Neural crest cell (in vitro differentiated cells): ENCODE data around the gene CAPS. TPM values are rescaled to one million over a fixed set of nuclear protein-coding genes. Genes with fewer than 3 reads are reported as not detected.
"Not testable (repeated sequence)": the region's sequence is repeated elsewhere in the genome, so short reads cannot be mapped to it uniquely, and the experiment has no call there.

ENCODE experiments used
- DNase-seq: peaks from one replicate; pipeline ENCODE4 v3.0.0; 2021; ENCODE audit warnings: low read depth, mixed read lengths, low spot score
- H3K27ac Mint-ChIP-seq: one replicate; pipeline ENCODE4 v1.8.0; 2021; ENCODE audit warnings: mild to moderate bottlenecking, mixed read lengths; ENCODE audit not compliant: unreplicated experiment
- H3K27me3 Mint-ChIP-seq: 2 replicates; pipeline ENCODE4 v1.8.0; 2021; ENCODE audit warnings: low read depth, mild to moderate bottlenecking, mixed read lengths
- H3K36me3 Mint-ChIP-seq: 2 replicates; pipeline ENCODE4 v1.8.0; 2021; ENCODE audit warnings: low read depth, mild to moderate bottlenecking, mixed read lengths
- H3K4me1 Mint-ChIP-seq: 2 replicates; pipeline ENCODE4 v1.8.0; 2021; ENCODE audit warnings: mixed read lengths
- H3K4me3 Mint-ChIP-seq: one replicate; pipeline ENCODE4 v1.8.0; 2021; ENCODE audit warnings: mild to moderate bottlenecking, mixed read lengths
- H3K9me3 Mint-ChIP-seq: 2 replicates; pipeline ENCODE4 v1.8.0; 2021; ENCODE audit warnings: mixed read lengths
- CTCF ChIP-seq: fragments of 200-600 bp; sonication (generic); conservative IDR thresholded peaks from 2 replicates; pipeline ENCODE4 v1.5.0; 2021; ENCODE audit warnings: antibody characterized with exemption, mild to moderate bottlenecking
- total RNA-seq: library from RNA; stranded (reverse); gene quantifications from 2 replicates; pipeline ENCODE4 v1.2.1, GENCODE V29; 2021

The CAPS gene
- total RNA-seq, 1 donor from 2014 or later, result 2.6 TPM

- H3K4me1 Mint-ChIP-seq, result peaks cover 77% of the 10 kb centered on the region
- no peak for TF ChIP-seq CTCF
- H3K27ac Mint-ChIP-seq, result peak overlapping the region; percentile 52
- H3K36me3 Mint-ChIP-seq, result no peaks in the 10 kb centered on the region
- DNase-seq, result no peak
- no peaks in the 10 kb centered on the region for H3K9me3 Mint-ChIP-seq
- H3K27me3 Mint-ChIP-seq, result no peaks in the 10 kb centered on the region
- H3K4me3 Mint-ChIP-seq, result peak overlapping the region; percentile 3
These were observed 44.2 kb downstream of the CAPS start for GRCh38 chr19:5958074-5958850.

GRCh38 chr19:5958851-5959122, 44.7 kb downstream of the CAPS start:
- no peaks in the 10 kb centered on the region for H3K36me3 Mint-ChIP-seq

GRCh38 chr19:5959260-5960004, 45.4 kb downstream of the CAPS start:
- DNase-seq, result no peak
- H3K4me3 Mint-ChIP-seq, result no peak overlapping the region
- H3K27ac Mint-ChIP-seq, result peak overlapping the region; percentile 21
- no peaks in the 10 kb centered on the region for H3K9me3 Mint-ChIP-seq
- H3K27me3 Mint-ChIP-seq, result no peaks in the 10 kb centered on the region
- no peaks in the 10 kb centered on the region for H3K36me3 Mint-ChIP-seq
- peaks cover 65% of the 10 kb centered on the region for H3K4me1 Mint-ChIP-seq
- TF ChIP-seq CTCF, result no peak

More at GRCh38 chr19:5958851-5959122, 44.7 kb downstream of the CAPS start:
- no peaks in the 10 kb centered on the region for H3K9me3 Mint-ChIP-seq
- no peaks in the 10 kb centered on the region for H3K27me3 Mint-ChIP-seq
- no peak for DNase-seq
- TF ChIP-seq CTCF, result no peak
- peaks cover 72% of the 10 kb centered on the region for H3K4me1 Mint-ChIP-seq
- H3K27ac Mint-ChIP-seq, result peak overlapping the region; percentile 21
- no peak overlapping the region for H3K4me3 Mint-ChIP-seq

GRCh38 chr19:5960005-5961001, 46.2 kb downstream of the CAPS start:
- DNase-seq, result no peak
- Mint-ChIP-seq H3K9me3 (no peaks in the 10 kb centered on the region), H3K4me1 (peaks cover 58% of the 10 kb centered on the region), H3K27me3 (no peaks in the 10 kb centered on the region), H3K4me3 (no peak overlapping the region), H3K27ac (no peak overlapping the region), H3K36me3 (no peaks in the 10 kb centered on the region)
- no peak for TF ChIP-seq CTCF

- H3K27me3 Mint-ChIP-seq, DNase-seq, H3K27ac Mint-ChIP-seq, H3K36me3 Mint-ChIP-seq, H3K4me3 Mint-ChIP-seq, H3K9me3 Mint-ChIP-seq: not testable (repeated sequence)
- peaks cover 51% of the 10 kb centered on the region for H3K4me1 Mint-ChIP-seq
These were observed 47.6 kb downstream of the CAPS start for GRCh38 chr19:5961641-5961968.
